Measurements from ENCODE around the gene CACNA1E.

Gene CACNA1E

GRCh38 chr1:181643631-181644030, 160.3 kb downstream of the CACNA1E start:
- no peak for TF ChIP-seq JUND (IDR thresholded peaks at IDR 0.05; ENCODE audit: low read depth)
- in situ Hi-C loops (cut with HindIII; ENCODE audit: low pct_unique_long_range_greater_than_20kb, low sequenced_read_pairs) = no loop called here
- no peak for DNase-seq (ENCODE audit: low read depth in 1 of 2, low spot score in 1 of 2)

- DNase-seq (ENCODE audit: low read depth in 1 of 2, low spot score in 1 of 2) = no peak
- no peak for TF ChIP-seq JUND (IDR thresholded peaks at IDR 0.05; ENCODE audit: low read depth)
- in situ Hi-C loops (cut with HindIII; ENCODE audit: low pct_unique_long_range_greater_than_20kb, low sequenced_read_pairs) = no loop called here
These were observed 161.9 kb downstream of the CACNA1E start for GRCh38 chr1:181645171-181645570.

- DNase-seq (ENCODE audit: low read depth in 1 of 2, low spot score in 1 of 2) = no peak
- no peak for TF ChIP-seq JUND (IDR thresholded peaks at IDR 0.05; ENCODE audit: low read depth)
- in situ Hi-C loops (cut with HindIII; ENCODE audit: low pct_unique_long_range_greater_than_20kb, low sequenced_read_pairs) = no loop called here
These were observed 163.4 kb downstream of the CACNA1E start for GRCh38 chr1:181646710-181647109.

GRCh38 chr1:181647314-181648035, 164.2 kb downstream of the CACNA1E start:
- in situ Hi-C loops (cut with HindIII; ENCODE audit: low pct_unique_long_range_greater_than_20kb, low sequenced_read_pairs) = no loop called here
- no peak for DNase-seq (ENCODE audit: low read depth in 1 of 2, low spot score in 1 of 2)

GRCh38 chr1:181651276-181651675, 168.0 kb downstream of the CACNA1E start:
- no peak for DNase-seq (ENCODE audit: low read depth in 1 of 2, low spot score in 1 of 2)
- in situ Hi-C loops (cut with HindIII; ENCODE audit: low pct_unique_long_range_greater_than_20kb, low sequenced_read_pairs) = no loop called here
- TF ChIP-seq JUND (IDR thresholded peaks at IDR 0.05; ENCODE audit: low read depth) = no peak

More at GRCh38 chr1:181647314-181648035, 164.2 kb downstream of the CACNA1E start:
- no peak for TF ChIP-seq JUND (IDR thresholded peaks at IDR 0.05; ENCODE audit: low read depth)

- no peak for TF ChIP-seq JUND (IDR thresholded peaks at IDR 0.05; ENCODE audit: low read depth)
- in situ Hi-C loops (cut with HindIII; ENCODE audit: low pct_unique_long_range_greater_than_20kb, low sequenced_read_pairs) = no loop called here
These were observed 172.4 kb downstream of the CACNA1E start for GRCh38 chr1:181655756-181656155.

GRCh38 chr1:181656491-181656890, 173.2 kb downstream of the CACNA1E start:
- TF ChIP-seq JUND (IDR thresholded peaks at IDR 0.05; ENCODE audit: low read depth) = no peak
- in situ Hi-C loops (cut with HindIII; ENCODE audit: low pct_unique_long_range_greater_than_20kb, low sequenced_read_pairs) = no loop called here
- DNase-seq (ENCODE audit: low read depth in 1 of 2, low spot score in 1 of 2) = no peak

More at GRCh38 chr1:181655756-181656155, 172.4 kb downstream of the CACNA1E start:
- DNase-seq (ENCODE audit: low read depth in 1 of 2, low spot score in 1 of 2) = no peak

GRCh38 chr1:181658581-181658980, 175.3 kb downstream of the CACNA1E start:
- no peak for TF ChIP-seq JUND (IDR thresholded peaks at IDR 0.05; ENCODE audit: low read depth)
- no peak for DNase-seq (ENCODE audit: low read depth in 1 of 2, low spot score in 1 of 2)
- in situ Hi-C loops (cut with HindIII; ENCODE audit: low pct_unique_long_range_greater_than_20kb, low sequenced_read_pairs) = no loop called here

GRCh38 chr1:181659321-181659957, 176.1 kb downstream of the CACNA1E start:
- in situ Hi-C loops (cut with HindIII; ENCODE audit: low pct_unique_long_range_greater_than_20kb, low sequenced_read_pairs) = no loop called here
- TF ChIP-seq JUND (IDR thresholded peaks at IDR 0.05; ENCODE audit: low read depth) = no peak
- no peak for DNase-seq (ENCODE audit: low read depth in 1 of 2, low spot score in 1 of 2)

GRCh38 chr1:181660621-181661020, 177.3 kb downstream of the CACNA1E start:
- in situ Hi-C loops (cut with HindIII; ENCODE audit: low pct_unique_long_range_greater_than_20kb, low sequenced_read_pairs) = no loop called here

GRCh38 chr1:181661569-181661968, 178.3 kb downstream of the CACNA1E start:
- TF ChIP-seq JUND (IDR thresholded peaks at IDR 0.05; ENCODE audit: low read depth) = no peak
- DNase-seq (ENCODE audit: low read depth in 1 of 2, low spot score in 1 of 2) = no peak
- in situ Hi-C loops (cut with HindIII; ENCODE audit: low pct_unique_long_range_greater_than_20kb, low sequenced_read_pairs) = no loop called here

More at GRCh38 chr1:181660621-181661020, 177.3 kb downstream of the CACNA1E start:
- no peak for TF ChIP-seq JUND (IDR thresholded peaks at IDR 0.05; ENCODE audit: low read depth)
- no peak for DNase-seq (ENCODE audit: low read depth in 1 of 2, low spot score in 1 of 2)

- in situ Hi-C loops (cut with HindIII; ENCODE audit: low pct_unique_long_range_greater_than_20kb, low sequenced_read_pairs) = no loop called here
- DNase-seq (ENCODE audit: low read depth in 1 of 2, low spot score in 1 of 2) = no peak
- no peak for TF ChIP-seq JUND (IDR thresholded peaks at IDR 0.05; ENCODE audit: low read depth)
These were observed 179.3 kb downstream of the CACNA1E start for GRCh38 chr1:181662606-181663005.

- no peak for DNase-seq (ENCODE audit: low read depth in 1 of 2, low spot score in 1 of 2)
- in situ Hi-C loops (cut with HindIII; ENCODE audit: low pct_unique_long_range_greater_than_20kb, low sequenced_read_pairs) = no loop called here
These were observed 181.2 kb downstream of the CACNA1E start for GRCh38 chr1:181664543-181664942.

More at GRCh38 chr1:181664543-181664942, 181.2 kb downstream of the CACNA1E start:
- no peak for TF ChIP-seq JUND (IDR thresholded peaks at IDR 0.05; ENCODE audit: low read depth)

Data from T47D (cell line).